GM12865 (cell line): ENCODE data around the gene PWWP2A.

ENCODE experiments used
- DNase-seq: peaks from one replicate; pipeline ENCODE4 v3.0.0; 2010; ENCODE audit warnings: low read depth
- H3K4me3 ChIP-seq: 2 replicates; pipeline ENCODE4 v1.5.1; 2011; ENCODE audit warnings: mild to moderate bottlenecking, low read depth, low read length, control low read depth
- TF ChIP-seq, protein P1 (sequence below): IDR thresholded peaks from 2 replicates; pipeline ENCODE4 v1.5.1; 2011; ENCODE audit warnings: low read length, control low read depth, low read depth, inconsistent platforms; ENCODE audit not compliant: insufficient read depth; ENCODE audit errors: missing control alignments

The PWWP2A gene

DNA sequence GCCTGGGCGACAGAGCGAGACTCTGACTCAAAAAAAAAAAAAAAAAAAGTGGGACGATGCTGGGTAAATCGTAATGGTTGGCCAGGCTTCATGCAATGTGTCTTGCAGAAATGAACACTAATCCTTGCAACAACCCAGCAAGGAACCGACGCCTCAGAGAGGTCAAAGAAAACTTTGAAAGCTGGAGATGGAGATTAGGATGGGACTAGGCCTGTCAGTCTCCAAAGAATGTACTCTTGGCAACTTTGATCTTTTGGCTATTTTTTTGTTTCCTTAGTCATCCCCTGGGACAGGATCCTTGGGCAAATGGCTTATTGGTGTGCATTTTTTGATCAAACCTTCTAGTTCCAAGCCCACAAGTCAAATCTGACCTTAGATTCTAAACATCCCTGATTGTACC lies 10.6 kb upstream of the PWWP2A start:
- DNase-seq = no peak
- H3K4me3 ChIP-seq = no peak overlapping the region
- TF ChIP-seq, protein P1, sequence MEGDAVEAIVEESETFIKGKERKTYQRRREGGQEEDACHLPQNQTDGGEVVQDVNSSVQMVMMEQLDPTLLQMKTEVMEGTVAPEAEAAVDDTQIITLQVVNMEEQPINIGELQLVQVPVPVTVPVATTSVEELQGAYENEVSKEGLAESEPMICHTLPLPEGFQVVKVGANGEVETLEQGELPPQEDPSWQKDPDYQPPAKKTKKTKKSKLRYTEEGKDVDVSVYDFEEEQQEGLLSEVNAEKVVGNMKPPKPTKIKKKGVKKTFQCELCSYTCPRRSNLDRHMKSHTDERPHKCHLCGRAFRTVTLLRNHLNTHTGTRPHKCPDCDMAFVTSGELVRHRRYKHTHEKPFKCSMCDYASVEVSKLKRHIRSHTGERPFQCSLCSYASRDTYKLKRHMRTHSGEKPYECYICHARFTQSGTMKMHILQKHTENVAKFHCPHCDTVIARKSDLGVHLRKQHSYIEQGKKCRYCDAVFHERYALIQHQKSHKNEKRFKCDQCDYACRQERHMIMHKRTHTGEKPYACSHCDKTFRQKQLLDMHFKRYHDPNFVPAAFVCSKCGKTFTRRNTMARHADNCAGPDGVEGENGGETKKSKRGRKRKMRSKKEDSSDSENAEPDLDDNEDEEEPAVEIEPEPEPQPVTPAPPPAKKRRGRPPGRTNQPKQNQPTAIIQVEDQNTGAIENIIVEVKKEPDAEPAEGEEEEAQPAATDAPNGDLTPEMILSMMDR = no peak

DNA sequence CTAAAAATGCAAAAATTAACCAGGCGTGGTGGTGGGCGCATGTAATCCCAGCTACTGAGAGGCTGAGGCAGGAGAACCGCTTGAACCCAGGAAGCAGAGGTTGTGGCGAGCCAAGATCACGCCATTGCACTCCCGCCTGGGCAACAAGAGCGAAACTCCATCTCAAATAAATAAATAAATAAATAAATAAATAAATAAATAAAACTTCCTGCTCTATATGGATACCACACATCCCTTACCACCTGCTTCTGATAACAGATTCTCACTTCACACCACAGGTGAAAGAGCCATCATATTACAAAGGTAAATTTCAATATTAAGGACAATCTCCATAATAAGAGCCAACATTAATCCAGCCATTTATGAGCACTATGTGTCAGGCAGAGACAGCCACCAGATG lies 9.4 kb upstream of the PWWP2A start:
- no peak overlapping the region for H3K4me3 ChIP-seq
- TF ChIP-seq, protein P1 = no peak
- no peak for DNase-seq

DNA sequence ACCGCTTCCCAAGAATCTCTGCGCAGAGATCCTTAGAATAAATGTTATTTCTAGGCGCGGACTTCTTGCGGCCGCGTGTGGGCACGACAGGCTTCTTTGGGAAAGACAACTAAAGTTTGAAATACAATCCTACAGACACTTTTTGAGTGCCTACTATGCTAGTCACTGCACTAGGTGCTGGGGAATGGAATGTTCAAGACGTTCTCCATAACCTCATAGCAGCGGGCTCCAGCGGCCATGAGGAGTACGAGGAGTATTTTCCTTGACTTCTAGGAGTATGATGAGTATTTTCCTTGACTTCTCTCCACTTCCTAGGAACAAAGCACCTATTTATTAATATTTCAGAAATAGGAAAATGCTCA lies 636 bp upstream of the PWWP2A start:
- no peak for DNase-seq
- TF ChIP-seq, protein P1 = no peak
- H3K4me3 ChIP-seq = peak overlapping the region; percentile 58

DNA sequence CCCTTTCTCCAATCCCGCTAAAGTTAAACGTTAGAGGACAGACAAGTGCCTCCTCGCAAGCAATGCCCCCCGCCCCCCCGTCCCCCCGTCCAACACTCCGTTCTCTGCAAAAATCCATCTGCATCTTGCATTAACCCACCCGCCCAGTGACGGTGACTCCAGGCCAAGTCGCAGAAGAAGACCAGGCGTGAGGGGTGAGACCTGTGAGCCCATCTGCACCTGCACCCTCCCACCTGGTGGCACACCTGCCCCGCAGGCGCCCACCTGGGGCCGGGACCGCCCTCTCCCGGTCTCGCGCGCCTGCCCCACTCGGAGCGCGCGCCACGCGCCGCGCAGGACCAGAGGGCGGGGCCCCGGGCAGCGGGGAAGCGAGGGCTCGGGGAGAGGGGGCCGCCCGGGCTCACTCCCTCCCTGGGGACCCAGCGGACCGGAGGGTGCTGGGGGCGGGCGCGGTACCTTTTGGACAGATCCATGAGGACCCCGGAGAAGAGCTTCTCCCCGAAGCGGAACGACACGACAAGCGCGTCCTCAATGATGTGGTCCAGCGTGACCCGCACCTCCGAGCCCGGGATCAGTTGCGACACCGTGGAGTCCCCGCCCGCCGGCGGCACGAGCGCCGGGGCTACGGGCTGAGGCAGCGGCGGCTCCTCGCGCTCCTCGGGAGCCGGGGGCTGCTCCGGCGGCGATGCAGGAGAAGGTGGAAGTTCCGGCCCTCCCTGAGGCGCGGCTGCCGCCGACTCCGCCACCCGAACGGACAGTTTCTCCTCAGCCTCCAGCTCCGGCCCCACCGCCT lies 705 bp downstream of the PWWP2A start:
- peak; percentile 46 for DNase-seq
- peak overlapping the region; percentile 95 for H3K4me3 ChIP-seq
- TF ChIP-seq, protein P1 = no peak

DNA sequence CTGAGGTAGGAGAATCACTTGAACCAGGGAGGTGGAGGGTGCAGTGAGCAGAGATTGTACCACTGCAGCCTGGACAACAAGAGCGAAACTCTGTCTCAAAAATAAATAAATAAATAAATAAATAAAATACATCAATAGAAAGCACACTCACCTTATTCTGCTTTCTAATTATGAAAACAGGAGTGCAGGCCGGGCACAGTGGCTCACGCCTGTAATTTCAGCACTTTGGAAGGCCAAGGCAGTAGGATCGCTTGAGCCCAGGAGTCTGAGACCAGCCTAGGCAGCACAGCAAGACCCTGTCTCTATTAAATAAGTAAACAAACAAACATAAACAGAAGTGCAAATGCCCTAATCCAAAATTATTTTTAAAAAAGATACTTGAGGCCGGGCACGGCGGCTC lies 2.3 kb downstream of the PWWP2A start:
- TF ChIP-seq, protein P1 = no peak
- H3K4me3 ChIP-seq = no peak overlapping the region
- no peak for DNase-seq

DNA sequence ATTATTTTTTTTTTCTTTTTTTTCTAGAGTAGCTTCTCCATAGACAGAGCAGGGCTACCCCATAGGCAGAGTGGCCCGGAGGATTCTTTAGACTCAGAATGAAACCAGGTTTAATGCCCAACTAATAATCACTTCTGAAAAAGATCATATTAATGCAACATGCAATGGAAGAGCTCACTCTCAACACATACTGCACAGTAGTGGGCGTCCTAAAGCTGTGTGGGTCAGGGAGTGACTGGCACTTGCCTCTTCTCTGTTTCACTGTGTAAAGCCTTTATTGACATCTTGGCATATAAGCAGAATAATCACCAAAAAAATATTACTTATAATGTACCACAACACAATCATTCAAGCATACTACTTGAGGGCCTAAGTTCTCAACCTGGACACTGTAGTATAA lies 11.1 kb downstream of the PWWP2A start:
- H3K4me3 ChIP-seq = no peak overlapping the region
- TF ChIP-seq, protein P1 = no peak
- DNase-seq = no peak
